Hepatocyte (in vitro differentiated cells): ENCODE data around the gene GAS6. TPM values are rescaled to one million over a fixed set of nuclear protein-coding genes. Genes with fewer than 3 reads are reported as not detected.

Experiments
- DNase-seq: peaks from one replicate; pipeline ENCODE4 v3.0.0-alpha.2; 2016; ENCODE audit warnings: low spot score
- H2AFZ ChIP-seq: fragments of 200-600 bp; sonication (generic); 2 replicates; pipeline ENCODE4 v1.6.0; 2016; ENCODE audit warnings: antibody characterized with exemption, mild to moderate bottlenecking
- H3K27ac ChIP-seq: fragments of 200-600 bp; sonication (generic); 2 replicates; pipeline ENCODE4 v1.5.1; 2016; ENCODE audit warnings: mild to moderate bottlenecking
- H3K27me3 ChIP-seq: fragments of 200-600 bp; sonication (generic); 2 replicates; pipeline ENCODE4 v1.6.1; 2016
- H3K36me3 ChIP-seq: fragments of 200-600 bp; sonication (generic); replicated peaks from 2 replicates; pipeline ENCODE4 v1.5.1; 2016; ENCODE audit warnings: low read depth; ENCODE audit not compliant: insufficient read depth
- H3K4me1 ChIP-seq: fragments of 200-600 bp; sonication (generic); 2 replicates; pipeline ENCODE4 v1.5.1; 2016; ENCODE audit warnings: mild to moderate bottlenecking, moderate library complexity; ENCODE audit not compliant: insufficient read depth
- H3K4me2 ChIP-seq: fragments of 200-600 bp; sonication (generic); 2 replicates; pipeline ENCODE4 v1.6.0; 2016
- H3K4me3 ChIP-seq: fragments of 200-600 bp; sonication (generic); 2 replicates; pipeline ENCODE4 v1.5.1; 2016; ENCODE audit warnings: mild to moderate bottlenecking
- H3K79me2 ChIP-seq: fragments of 200-600 bp; sonication (generic); 2 replicates; pipeline ENCODE4 v1.6.0; 2017; ENCODE audit warnings: mild to moderate bottlenecking
- H3K9me2 ChIP-seq: fragments of 200-600 bp; sonication (generic); replicated peaks from 2 replicates; pipeline ENCODE4 v1.6.0; 2017; ENCODE audit warnings: mild to moderate bottlenecking; ENCODE audit not compliant: insufficient read depth
- H3K9me3 ChIP-seq: fragments of 200-600 bp; sonication (generic); 2 replicates; pipeline ENCODE4 v1.5.1; 2016; ENCODE audit warnings: low read depth, mild to moderate bottlenecking
- H4K20me1 ChIP-seq: fragments of 200-600 bp; sonication (generic); 2 replicates; pipeline ENCODE4 v1.6.0; 2016; ENCODE audit warnings: mild to moderate bottlenecking; ENCODE audit not compliant: insufficient read depth, poor library complexity, severe bottlenecking
- EZH2 ChIP-seq: fragments of 200-600 bp; sonication (generic); IDR thresholded peaks from 2 replicates; pipeline ENCODE4 v1.6.1; 2016; ENCODE audit warnings: antibody characterized with exemption, mild to moderate bottlenecking, borderline replicate concordance
- EZH2phosphoT487 ChIP-seq: fragments of 200-600 bp; sonication (generic); IDR thresholded peaks from one replicate; pipeline ENCODE4 v1.6.1; 2018; ENCODE audit warnings: antibody characterized with exemption, mild to moderate bottlenecking, low read depth, moderate library complexity; ENCODE audit not compliant: unreplicated experiment, severe bottlenecking
- WGBS: methylation state at CpG from one replicate; pipeline ENCODE4 v1.1.6; 2016; ENCODE audit warnings: low lambda C conversion rate; ENCODE audit errors: missing lambda C conversion rate; 5-methylcytosine and 5-hydroxymethylcytosine counted together
- polyA plus RNA-seq: library from polyadenylated mRNA; unstranded; fragments of >200 nt; fragmentation: Nextera tagmentation; extraction: Ambion mirVana; gene quantifications from 2 replicates; pipeline ENCODE4 v1.2.1, GENCODE V29; 2016
- total RNA-seq: library from RNA; depleted of rRNA; stranded (reverse); fragments of >200 nt; gene quantifications from 2 replicates; pipeline ENCODE4 v1.2.3, GENCODE V29; 2014
- TF ChIP-seq, protein P1 (sequence below): fragments of 200-600 bp; sonication (generic); IDR thresholded peaks from 2 replicates; pipeline ENCODE4 v1.5.1; 2016; ENCODE audit warnings: antibody characterized with exemption, mild to moderate bottlenecking; ENCODE audit not compliant: poor library complexity

Gene GAS6
- total and polyA plus RNA-seq, 2 experiments from 2014 or later, result 70.0 to 146 TPM

GRCh38 chr13:113897161-113897560, 33.3 kb upstream of the GAS6 start:
- DNase-seq, result no peak
- H2AFZ ChIP-seq, result no peak overlapping the region
- H3K4me2 ChIP-seq, result no peak overlapping the region
- no peaks in the 10 kb centered on the region for H4K20me1 ChIP-seq
- H3K36me3 ChIP-seq, result no peaks in the 10 kb centered on the region
- no peaks in the 10 kb centered on the region for H3K79me2 ChIP-seq
- H3K4me3 ChIP-seq, result no peak overlapping the region
- H3K9me3 ChIP-seq, result no peaks in the 10 kb centered on the region
- H3K27me3 ChIP-seq, result no peaks in the 10 kb centered on the region
- no peak overlapping the region for H3K27ac ChIP-seq
- no peaks in the 10 kb centered on the region for H3K4me1 ChIP-seq
- WGBS, result 73% methylated on average over 4 of the region's 4 CpGs
- TF ChIP-seq EZH2 (no peak), EZH2phosphoT487 (no peak)
- TF ChIP-seq, protein P1, sequence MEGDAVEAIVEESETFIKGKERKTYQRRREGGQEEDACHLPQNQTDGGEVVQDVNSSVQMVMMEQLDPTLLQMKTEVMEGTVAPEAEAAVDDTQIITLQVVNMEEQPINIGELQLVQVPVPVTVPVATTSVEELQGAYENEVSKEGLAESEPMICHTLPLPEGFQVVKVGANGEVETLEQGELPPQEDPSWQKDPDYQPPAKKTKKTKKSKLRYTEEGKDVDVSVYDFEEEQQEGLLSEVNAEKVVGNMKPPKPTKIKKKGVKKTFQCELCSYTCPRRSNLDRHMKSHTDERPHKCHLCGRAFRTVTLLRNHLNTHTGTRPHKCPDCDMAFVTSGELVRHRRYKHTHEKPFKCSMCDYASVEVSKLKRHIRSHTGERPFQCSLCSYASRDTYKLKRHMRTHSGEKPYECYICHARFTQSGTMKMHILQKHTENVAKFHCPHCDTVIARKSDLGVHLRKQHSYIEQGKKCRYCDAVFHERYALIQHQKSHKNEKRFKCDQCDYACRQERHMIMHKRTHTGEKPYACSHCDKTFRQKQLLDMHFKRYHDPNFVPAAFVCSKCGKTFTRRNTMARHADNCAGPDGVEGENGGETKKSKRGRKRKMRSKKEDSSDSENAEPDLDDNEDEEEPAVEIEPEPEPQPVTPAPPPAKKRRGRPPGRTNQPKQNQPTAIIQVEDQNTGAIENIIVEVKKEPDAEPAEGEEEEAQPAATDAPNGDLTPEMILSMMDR, result no peak
- no peaks in the 10 kb centered on the region for H3K9me2 ChIP-seq

DNA sequence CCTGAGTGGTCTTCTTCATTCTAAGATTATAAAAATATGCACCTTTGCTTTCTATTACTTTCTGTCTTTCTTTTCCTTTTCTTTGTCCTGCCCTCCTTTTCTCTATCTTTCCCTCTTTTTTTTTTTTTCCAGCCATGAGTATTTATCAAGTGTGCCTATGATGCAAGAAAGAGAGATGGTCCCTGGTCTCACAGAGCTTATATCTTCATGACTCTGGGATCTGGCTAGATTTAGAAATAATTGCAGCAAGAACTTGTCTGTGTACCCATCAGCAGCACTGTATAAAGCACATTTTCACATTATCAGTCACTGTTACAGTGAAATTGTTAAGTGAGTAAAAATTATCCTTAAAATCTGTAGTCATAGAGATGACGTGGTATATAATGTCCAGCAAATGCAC, 31.6 kb upstream of the GAS6 start:
- Histone ChIP-seq H3K27me3 (no peaks in the 10 kb centered on the region), H3K4me3 (no peak overlapping the region), H4K20me1 (no peaks in the 10 kb centered on the region), H3K27ac (no peak overlapping the region), H3K4me2 (no peak overlapping the region), H3K9me2 (no peaks in the 10 kb centered on the region), H3K4me1 (peaks cover 6% of the 10 kb centered on the region), H3K79me2 (no peaks in the 10 kb centered on the region), H3K36me3 (no peaks in the 10 kb centered on the region), H2AFZ (no peak overlapping the region), H3K9me3 (no peaks in the 10 kb centered on the region)
- no peak for DNase-seq
- TF ChIP-seq EZH2 (no peak), EZH2phosphoT487 (no peak)
- TF ChIP-seq, protein P1, result no peak
- 88% methylated on average over 1 of the region's 1 CpG for WGBS

DNA sequence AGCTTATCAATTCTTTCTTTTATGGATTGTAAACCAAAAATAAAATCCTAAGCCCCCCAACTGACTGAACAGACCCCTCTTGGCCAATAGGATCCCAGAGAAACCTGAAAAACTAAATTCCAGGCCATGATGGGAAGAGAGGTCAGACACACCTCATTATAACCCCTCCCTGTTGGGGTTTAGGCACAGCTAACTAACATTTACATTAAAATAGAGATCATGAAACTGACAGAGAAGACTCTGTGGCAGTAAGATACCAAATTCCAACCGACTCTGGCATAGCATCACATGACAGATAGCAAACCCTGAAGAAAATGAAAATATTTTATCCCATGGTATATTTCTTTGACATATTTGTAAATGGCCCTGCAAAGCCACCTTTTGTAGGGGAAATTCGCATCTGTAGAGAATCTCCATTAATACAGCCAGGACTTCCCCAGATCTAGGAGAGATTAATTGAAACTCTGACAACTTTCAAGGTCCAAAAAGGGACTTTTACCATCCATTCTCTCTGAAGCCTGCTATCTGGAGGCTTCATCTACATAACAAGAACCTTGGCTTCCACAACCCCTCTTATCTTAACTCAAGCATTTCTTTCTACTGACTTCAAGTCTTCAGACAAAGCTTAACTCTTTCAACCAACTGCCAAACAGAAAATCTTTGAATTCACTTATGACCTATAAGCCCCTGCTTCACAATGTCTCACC, 27.1 kb upstream of the GAS6 start:
- TF ChIP-seq EZH2phosphoT487 (no peak), EZH2 (no peak)
- TF ChIP-seq, protein P1, result no peak
- H3K27ac ChIP-seq, result no peak overlapping the region
- H2AFZ ChIP-seq, result no peak overlapping the region
- no peak overlapping the region for H3K4me2 ChIP-seq
- no peaks in the 10 kb centered on the region for H3K27me3 ChIP-seq
- H3K4me1 ChIP-seq, result peaks cover 7% of the 10 kb centered on the region
- H3K9me2 ChIP-seq, result no peaks in the 10 kb centered on the region
- 65% methylated on average over 2 of the region's 2 CpGs for WGBS
- no peaks in the 10 kb centered on the region for H3K79me2 ChIP-seq
- no peaks in the 10 kb centered on the region for H3K9me3 ChIP-seq
- no peaks in the 10 kb centered on the region for H4K20me1 ChIP-seq
- DNase-seq, result no peak
- H3K4me3 ChIP-seq, result no peak overlapping the region
- H3K36me3 ChIP-seq, result no peaks in the 10 kb centered on the region
